Measurements from ENCODE around the gene HOXA5. TPM values are rescaled to one million over a fixed set of nuclear protein-coding genes. Genes with fewer than 3 reads are reported as not detected.

The HOXA5 gene
- total RNA-seq, 1 experiment from 2014 or later = 6.7 TPM

- Histone ChIP-seq H4K20me1 (ENCODE audit: insufficient read depth) (no peaks in the 10 kb centered on the region), H3K9ac (ENCODE audit: low read length) (no peak overlapping the region), H3K4me2 (ENCODE audit: low read length) (no peak overlapping the region), H3K36me3 (ENCODE audit: control insufficient read depth in 1 of 2, insufficient read depth in 2 of 2, low read length in 2 of 2) (no peaks in the 10 kb centered on the region), H3K27me3 (ENCODE audit: insufficient read depth, low read length) (no peaks in the 10 kb centered on the region), H3K79me2 (ENCODE audit: insufficient read depth, low read length) (peaks cover 25% of the 10 kb centered on the region), H3K9me2 (ENCODE audit: insufficient read depth) (no peaks in the 10 kb centered on the region), H3K4me3 (replicated peaks in 1 of 2; ENCODE audit: low read depth in 1 of 2, low read length in 2 of 2) (no peak overlapping the region), H3K4me1 (ENCODE audit: control insufficient read depth in 1 of 2, insufficient read depth in 2 of 2, low read length in 2 of 2) (peaks cover 8 to 11% of the 10 kb centered on the region in 2 experiments; a peak in 3 of 4 replicates), H2AFZ (ENCODE audit: low read depth, low read length, poor library complexity, severe bottlenecking) (no peak overlapping the region), H3K9me3 (ENCODE audit: control insufficient read depth in 1 of 2, insufficient read depth in 1 of 2, low read depth in 1 of 2, low read length in 2 of 2) (no peaks in the 10 kb centered on the region), H3K27ac (ENCODE audit: low read depth, low read length) (no peak overlapping the region)
- DNase-seq (ENCODE audit: low read depth, low spot score) (no peak), ATAC-seq (no peak)
- ChIA-PET CTCF (no interaction called here), RAD21 (ENCODE audit: low non-redundant PET in 1 of 2, low total read pairs in 2 of 2, uncharacterized antibody in 2 of 2, unreplicated experiment in 2 of 2) (no interaction called here), POLR2A (no interaction called here)
- TF ChIP-seq SIN3A (IDR thresholded peaks at IDR 0.05; ENCODE audit: low read depth) = no peak
- no peak for TF ChIP-seq ATF3 (IDR thresholded peaks at IDR 0.05)
- TF ChIP-seq ZFX (IDR thresholded peaks at IDR 0.05) = no peak
- no peak for TF ChIP-seq ZNF274 (IDR thresholded peaks at IDR 0.05; ENCODE audit: low read depth, low read length)
- TF ChIP-seq YY1 (IDR thresholded peaks at IDR 0.05; ENCODE audit: extremely low read depth, insufficient replicate concordance, low read depth, low read length) = no peak
- TF ChIP-seq EZH2phosphoT487 (IDR thresholded peaks at IDR 0.05; ENCODE audit: borderline replicate concordance) = no peak
- TF ChIP-seq POLR2A (IDR thresholded peaks at IDR 0.05; ENCODE audit: borderline replicate concordance, extremely low read depth, insufficient read depth, insufficient read length) = no peak
- TF ChIP-seq EZH2 (IDR thresholded peaks at IDR 0.05) = no peak
- no peak for TF ChIP-seq CTCF (IDR thresholded peaks at IDR 0.05 in 2 of 3, conservative IDR thresholded peaks at IDR 0.05 in 1 of 3; ENCODE audit: borderline replicate concordance in 1 of 3, insufficient read depth in 1 of 3, low read depth in 2 of 3, low read length in 2 of 3)
- TF ChIP-seq ELF1 (IDR thresholded peaks at IDR 0.05; ENCODE audit: borderline replicate concordance, low read depth) = no peak
- TF ChIP-seq, protein P1, sequence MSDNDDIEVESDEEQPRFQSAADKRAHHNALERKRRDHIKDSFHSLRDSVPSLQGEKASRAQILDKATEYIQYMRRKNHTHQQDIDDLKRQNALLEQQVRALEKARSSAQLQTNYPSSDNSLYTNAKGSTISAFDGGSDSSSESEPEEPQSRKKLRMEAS (IDR thresholded peaks at IDR 0.05) = no peak
- TF ChIP-seq SRF (IDR thresholded peaks at IDR 0.05; ENCODE audit: low read depth) = no peak
- TF ChIP-seq, protein P2, sequence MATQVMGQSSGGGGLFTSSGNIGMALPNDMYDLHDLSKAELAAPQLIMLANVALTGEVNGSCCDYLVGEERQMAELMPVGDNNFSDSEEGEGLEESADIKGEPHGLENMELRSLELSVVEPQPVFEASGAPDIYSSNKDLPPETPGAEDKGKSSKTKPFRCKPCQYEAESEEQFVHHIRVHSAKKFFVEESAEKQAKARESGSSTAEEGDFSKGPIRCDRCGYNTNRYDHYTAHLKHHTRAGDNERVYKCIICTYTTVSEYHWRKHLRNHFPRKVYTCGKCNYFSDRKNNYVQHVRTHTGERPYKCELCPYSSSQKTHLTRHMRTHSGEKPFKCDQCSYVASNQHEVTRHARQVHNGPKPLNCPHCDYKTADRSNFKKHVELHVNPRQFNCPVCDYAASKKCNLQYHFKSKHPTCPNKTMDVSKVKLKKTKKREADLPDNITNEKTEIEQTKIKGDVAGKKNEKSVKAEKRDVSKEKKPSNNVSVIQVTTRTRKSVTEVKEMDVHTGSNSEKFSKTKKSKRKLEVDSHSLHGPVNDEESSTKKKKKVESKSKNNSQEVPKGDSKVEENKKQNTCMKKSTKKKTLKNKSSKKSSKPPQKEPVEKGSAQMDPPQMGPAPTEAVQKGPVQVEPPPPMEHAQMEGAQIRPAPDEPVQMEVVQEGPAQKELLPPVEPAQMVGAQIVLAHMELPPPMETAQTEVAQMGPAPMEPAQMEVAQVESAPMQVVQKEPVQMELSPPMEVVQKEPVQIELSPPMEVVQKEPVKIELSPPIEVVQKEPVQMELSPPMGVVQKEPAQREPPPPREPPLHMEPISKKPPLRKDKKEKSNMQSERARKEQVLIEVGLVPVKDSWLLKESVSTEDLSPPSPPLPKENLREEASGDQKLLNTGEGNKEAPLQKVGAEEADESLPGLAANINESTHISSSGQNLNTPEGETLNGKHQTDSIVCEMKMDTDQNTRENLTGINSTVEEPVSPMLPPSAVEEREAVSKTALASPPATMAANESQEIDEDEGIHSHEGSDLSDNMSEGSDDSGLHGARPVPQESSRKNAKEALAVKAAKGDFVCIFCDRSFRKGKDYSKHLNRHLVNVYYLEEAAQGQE (IDR thresholded peaks at IDR 0.05; ENCODE audit: low read depth) = no peak
- no peak for TF ChIP-seq EGR1 (IDR thresholded peaks at IDR 0.05; ENCODE audit: low read depth)
- TF ChIP-seq CEBPB (IDR thresholded peaks at IDR 0.05; ENCODE audit: low read depth) = no peak
- no peak for TF ChIP-seq SP1 (IDR thresholded peaks at IDR 0.05; ENCODE audit: low read depth)
- TF ChIP-seq, protein P3, sequence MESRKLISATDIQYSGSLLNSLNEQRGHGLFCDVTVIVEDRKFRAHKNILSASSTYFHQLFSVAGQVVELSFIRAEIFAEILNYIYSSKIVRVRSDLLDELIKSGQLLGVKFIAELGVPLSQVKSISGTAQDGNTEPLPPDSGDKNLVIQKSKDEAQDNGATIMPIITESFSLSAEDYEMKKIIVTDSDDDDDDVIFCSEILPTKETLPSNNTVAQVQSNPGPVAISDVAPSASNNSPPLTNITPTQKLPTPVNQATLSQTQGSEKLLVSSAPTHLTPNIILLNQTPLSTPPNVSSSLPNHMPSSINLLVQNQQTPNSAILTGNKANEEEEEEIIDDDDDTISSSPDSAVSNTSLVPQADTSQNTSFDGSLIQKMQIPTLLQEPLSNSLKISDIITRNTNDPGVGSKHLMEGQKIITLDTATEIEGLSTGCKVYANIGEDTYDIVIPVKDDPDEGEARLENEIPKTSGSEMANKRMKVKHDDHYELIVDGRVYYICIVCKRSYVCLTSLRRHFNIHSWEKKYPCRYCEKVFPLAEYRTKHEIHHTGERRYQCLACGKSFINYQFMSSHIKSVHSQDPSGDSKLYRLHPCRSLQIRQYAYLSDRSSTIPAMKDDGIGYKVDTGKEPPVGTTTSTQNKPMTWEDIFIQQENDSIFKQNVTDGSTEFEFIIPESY (IDR thresholded peaks at IDR 0.05; ENCODE audit: extremely low read depth, insufficient replicate concordance, low read length) = no peak
- BruUV-seq (replicated peaks) = no TSS peak
- intact Hi-C loops (cut with micrococcal nuclease) = no loop called here
Observed at GRCh38 chr7:27100694-27101170, 42.7 kb downstream of the HOXA5 start.
